ENCODE measurements around the gene NT5C1B.
"Not testable (repeated sequence)": the region's sequence is repeated elsewhere in the genome, so short reads cannot be mapped to it uniquely, and the experiment has no call there.

NT5C1B gene

DNA sequence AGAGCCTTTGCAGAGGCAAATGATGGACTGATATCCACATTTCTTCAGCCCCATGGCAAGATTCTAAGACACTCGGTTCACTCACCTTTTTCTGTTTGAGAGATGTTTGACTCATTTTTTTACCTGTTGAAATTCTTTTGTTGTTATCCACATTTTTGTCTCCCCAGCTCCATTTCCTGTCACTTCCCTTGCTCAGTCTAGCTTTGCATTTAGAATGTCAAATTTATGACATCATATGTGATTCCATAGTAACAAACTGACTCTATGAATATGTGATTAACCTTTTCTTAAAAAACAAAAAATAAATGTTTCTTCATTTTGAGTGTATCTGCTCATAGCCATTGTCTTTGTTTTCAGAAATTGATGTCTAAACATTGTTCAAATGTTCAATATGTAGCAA, at the start of gene NT5C1B:
Gene NT5C1B (minus strand): TSS at position 216 of the 400 bp plus-strand sequence. CDS start 101 bp downstream, at position 115.
- DNase-seq, result no peak

DNA sequence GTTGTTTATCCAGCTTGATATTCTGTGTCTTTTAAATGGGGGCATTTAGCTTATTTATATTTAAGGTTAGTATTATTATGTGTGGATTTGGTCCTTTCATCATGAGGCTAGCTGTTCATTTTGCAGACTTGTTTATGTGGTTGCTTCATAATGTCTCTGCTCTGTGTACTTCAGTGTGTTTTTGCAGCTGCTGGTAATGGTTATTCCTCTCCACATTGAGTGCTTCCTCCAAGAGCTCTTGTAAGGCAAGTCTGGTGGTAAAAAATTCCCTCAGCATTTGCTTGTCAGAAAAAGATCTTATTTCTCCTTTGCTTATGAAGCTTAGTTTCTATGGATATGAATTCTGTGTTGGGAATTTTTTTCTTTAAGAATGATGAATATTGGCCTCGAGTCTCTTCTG, 47.8 kb upstream of the NT5C1B start:
- no peak for DNase-seq

DNA sequence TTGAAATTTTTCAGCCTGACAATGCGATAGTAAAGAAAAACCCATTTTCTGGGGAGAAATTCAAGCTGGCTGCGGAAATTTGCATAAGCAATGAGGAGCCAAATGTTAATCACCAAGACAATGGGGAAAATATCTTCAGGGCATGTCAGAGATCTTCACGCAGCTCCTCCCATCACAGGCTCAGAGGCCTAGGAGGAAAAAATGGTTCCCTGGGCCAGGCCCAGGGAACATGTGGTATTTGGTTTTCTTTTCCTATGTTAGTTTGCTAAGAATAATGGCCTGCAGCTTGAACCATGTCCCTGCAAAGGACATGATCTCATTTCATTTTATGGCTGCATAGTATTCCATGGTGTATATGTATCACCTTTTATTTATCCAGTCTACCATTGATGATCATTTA, 43.3 kb upstream of the NT5C1B start:
- DNase-seq, result not testable (repeated sequence)

DNA sequence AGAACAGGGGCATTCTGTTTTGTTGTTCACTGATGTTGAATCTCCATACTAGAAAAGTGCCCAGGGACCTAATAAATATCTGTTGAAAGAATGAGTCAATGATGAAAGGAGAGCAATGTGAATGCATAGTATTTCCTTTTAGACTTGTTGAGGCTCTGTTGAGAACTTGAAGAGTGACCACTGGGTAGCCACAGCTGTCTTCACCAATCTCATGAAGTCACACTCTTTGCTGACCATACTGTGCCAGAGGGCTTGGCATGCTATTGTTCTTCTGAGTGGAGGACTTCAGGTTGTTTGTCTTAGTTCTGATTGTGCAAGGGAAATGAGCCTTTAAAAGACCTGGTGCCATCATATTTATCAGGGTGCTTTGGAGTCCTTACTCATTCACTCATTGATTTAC, 41.6 kb upstream of the NT5C1B start:
- no peak for DNase-seq

GRCh38 chr2:18630541-18630940, 41.2 kb upstream of the NT5C1B start:
- DNase-seq, result no peak

GRCh38 chr2:18630101-18630500, 40.7 kb upstream of the NT5C1B start:
- no peak for DNase-seq

DNA sequence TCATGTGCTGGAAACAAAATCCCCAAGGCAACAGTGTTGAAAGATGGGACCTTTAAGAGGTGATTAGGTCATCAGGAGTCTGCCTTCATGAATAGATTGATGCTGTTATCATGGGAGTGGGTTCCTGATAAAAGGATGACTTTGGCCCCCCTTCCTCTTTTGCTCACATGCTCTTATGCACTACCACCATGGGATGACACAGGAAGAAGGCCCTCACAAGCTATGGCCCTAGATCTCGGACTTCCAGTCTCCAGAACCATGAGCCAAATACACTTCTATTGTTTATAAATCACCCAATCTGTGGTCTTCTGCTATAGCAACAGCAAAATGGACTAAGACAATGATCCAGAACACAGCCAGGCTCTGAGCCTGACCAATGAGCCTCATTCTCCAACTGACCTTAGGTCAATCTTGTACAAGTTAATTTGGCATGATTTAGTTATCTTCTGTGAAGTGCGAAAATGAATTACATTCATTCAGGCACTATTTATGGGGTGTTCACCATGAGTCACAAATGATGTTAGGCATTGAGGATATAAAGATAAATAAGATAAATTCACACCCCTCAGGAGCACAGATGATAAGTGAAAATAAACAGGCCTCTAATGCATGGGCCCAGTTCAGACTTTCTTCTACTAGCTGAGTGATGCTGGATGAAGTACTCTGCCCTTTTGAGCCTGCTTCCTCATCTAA, 37.7 kb upstream of the NT5C1B start:
- DNase-seq, result no peak

DNA sequence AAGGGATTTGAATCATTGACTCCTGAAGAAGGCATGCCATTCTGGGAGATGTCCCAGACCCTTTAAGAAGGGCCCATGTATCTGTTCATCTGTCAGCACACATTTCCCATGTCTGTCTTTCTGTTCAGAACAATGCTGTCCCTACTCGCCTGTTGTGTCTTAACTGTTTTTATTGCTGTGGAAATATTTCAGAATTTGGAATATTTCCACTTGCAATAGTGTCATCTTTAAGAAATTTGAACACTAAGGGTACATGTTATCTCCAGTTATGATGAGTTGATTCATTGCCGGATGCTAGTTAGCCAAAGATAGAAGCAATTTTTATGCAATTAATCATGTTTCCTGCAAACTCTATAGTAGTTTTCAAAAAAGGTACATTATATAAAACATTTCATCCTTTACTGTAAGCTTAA, 36.9 kb upstream of the NT5C1B start:
- no peak for DNase-seq

DNA sequence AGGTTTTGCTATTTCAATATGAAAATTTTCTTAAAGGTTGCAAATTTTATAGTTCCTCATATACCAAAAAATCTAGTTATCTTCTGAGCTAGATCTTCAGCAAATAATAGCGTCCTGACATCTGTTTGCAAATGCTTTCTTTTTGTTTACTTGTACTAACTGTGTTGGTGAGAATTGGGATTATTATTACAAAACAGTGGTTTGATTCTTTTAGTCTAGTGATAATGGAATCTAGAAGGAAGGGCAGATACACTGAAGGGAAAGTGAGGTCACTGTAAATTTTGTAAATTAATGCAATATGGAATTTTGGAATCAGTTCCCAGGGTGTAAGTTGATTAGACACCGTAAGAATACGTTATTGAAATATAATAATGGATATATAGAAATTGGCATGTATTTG, 36.2 kb upstream of the NT5C1B start:
- DNase-seq, result no peak

- DNase-seq, result no peak
Observed at GRCh38 chr2:18623782-18624181, 34.4 kb upstream of the NT5C1B start.

DNA sequence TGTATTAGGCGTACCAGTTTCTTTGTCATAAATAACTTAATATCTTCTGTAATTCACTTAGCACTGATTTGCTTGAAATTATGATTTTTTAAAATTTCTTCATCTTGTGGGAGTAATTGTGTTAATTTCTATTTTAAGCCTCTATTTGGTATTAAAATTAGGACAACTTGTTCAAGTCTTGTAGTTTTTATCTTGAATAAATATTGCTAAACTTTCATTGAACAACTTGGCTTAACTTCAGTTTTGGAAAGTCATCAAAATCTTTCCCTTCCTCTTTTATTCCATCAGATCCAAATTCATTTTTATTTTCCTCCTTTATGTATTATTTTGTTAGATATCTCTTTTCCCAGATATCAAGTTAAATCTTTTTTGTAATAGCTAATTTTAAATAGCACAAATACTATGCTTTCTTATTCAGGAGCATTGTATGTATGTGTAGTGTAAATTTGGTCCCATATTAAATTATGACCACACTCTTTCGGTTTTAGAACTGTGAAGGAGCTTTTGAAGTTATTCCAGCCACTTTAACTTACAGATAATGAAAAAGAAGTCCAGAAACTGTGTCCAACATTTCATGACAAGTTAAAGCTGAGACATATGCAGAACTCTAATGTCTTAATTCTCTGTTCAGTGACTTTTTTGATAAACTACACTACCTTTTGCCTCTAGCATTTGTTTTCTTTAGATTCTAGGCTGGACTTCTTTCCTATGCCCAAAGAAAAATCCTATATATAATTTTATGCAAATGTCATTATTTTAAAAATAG, 31.7 kb upstream of the NT5C1B start:
- DNase-seq, result no peak

DNA sequence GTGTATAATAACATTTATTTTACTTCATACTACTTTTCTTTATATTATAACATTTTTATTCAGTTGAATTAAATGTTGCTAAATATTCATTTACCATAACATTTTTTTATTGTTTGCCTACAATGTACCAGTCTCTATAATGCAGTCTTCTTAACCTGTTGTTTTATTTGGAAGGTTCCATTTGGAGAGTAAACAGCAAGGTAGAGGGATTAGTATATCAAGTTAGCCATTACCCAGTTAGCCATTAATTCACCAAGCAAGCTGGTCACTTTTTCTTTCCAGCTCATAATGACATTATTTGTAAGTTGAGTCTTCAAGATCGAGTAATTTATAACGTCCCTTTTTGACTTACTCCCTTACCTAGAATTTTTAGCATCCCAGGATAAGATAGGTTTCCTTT, 29.7 kb upstream of the NT5C1B start:
- DNase-seq, result no peak

- no peak for DNase-seq
Observed at GRCh38 chr2:18614041-18614440, 24.7 kb upstream of the NT5C1B start.

DNA sequence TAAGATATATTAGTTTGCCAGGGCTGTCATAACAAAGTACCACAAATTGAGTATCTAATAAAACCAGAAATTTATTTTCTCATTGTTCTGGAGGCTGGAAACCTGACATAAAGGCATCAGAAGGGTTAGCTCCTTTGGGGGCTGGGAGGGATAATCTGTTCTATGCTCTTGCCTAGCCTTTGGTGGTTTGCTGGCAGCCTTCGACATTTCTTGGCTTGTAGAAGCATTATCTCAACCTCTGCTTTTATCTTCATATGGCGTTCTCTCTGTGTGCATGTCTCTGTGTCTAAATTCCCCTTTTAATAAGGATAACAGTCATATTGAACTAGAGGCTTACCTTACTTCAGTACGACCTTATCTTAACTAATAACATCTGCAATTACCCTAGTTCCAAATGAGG, 22.8 kb upstream of the NT5C1B start:
- no peak for DNase-seq

- DNase-seq, result no peak
Observed at GRCh38 chr2:18611604-18612003, 22.2 kb upstream of the NT5C1B start.

DNA sequence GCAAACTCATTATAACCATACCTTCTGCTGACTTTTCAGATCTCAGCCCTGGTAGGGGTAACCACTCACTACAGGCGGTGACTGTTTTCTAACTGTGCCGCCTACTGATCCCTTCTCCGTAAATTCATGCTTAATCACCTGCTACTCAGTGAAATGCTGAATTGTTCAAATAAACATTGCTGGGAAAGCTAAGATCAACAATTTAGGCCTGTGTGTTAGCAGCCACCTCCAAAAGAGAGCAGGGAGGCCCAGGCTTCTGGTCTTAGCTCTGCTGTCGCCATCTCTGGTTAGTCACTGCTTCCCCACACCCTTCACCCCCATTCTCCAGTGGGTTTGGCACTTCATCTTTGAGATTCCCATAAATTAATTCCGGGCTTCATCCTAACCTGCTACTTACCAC, 21.8 kb upstream of the NT5C1B start:
- no peak for DNase-seq

- DNase-seq, result no peak
Observed at GRCh38 chr2:18610651-18611050, 21.3 kb upstream of the NT5C1B start.

GRCh38 chr2:18610090-18610489, 20.7 kb upstream of the NT5C1B start:
- DNase-seq, result no peak

- no peak for DNase-seq
Observed at GRCh38 chr2:18605115-18605514, 15.7 kb upstream of the NT5C1B start.

DNA sequence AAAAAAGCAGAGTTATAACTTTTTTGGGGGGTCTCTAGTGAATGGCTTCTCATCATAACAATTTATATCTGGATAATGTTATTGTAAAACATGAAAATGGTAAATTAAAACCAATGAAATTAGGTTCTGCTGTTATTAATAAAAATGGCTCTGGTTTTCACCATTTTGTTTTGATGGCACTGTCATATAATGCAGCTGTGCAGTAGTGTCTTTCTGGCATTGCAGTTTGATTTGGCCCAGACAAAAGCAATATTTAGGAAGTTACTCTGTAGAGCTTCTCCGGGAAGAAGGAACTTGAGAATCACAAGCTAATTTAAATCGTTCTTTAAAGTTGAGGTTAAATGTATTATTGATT, 15.1 kb upstream of the NT5C1B start:
- no peak for DNase-seq

DNA sequence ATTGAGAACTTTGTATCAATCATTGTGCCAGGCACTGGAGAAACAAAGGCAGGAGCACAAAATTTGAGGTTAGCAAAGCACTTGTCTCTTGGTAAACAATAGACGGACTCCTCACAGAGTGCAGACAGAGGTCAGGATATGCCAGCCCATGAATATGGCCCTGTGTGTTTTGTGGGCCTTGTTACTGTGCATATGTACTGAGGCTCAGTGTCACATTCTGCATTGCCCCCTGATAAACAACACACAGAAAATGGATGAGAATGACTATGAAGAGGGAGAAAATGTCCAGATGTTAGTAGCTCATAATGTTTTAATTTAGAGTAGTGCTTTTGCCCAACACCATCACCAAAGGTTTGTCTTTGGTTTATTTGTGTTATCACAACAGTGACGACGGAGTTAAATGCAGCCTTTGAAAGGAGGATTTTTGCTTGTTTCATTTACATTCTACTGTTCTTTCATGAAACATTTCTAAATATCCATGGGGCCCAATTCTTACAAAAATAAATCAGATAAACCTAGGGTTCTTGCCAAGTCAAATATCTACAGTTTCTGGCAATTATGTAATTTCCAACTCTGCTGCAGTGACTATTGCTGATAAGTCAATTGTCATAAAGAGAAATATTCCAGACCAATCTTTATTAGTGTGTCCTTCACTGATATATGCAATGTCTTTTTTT, 14.6 kb upstream of the NT5C1B start:
- no peak for DNase-seq

- no peak for DNase-seq
Observed at GRCh38 chr2:18602298-18602697, 12.9 kb upstream of the NT5C1B start.

- no peak for DNase-seq
Observed at GRCh38 chr2:18600255-18600613, 10.9 kb upstream of the NT5C1B start.

Measured in NCI-H1048 (cell line).